ENCODE data around the gene COL4A2.

DNA sequence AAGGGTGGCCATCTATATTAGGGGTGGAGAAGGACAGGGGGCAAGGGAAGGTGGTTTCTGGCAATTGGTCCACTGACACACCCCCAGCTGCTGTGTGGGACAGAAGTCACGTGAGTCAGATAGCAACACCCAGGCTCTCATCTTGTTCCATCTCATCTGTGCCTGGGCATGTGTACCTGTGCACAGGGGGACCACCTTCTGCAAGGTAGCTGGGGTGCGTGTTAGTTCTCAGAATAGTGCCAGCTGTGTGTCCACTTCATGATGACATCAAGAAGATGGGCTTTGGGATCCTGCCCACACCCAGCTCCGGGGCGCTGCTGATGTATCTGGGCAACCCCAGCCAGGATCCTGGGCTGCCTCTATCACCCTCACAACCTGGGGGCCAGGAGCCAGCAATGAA is 38.6 kb downstream of the COL4A2 start:
- no peak for TF ChIP-seq ZNF274 (IDR thresholded peaks at IDR 0.05; ENCODE audit: low read depth, low read length)
- no peak for TF ChIP-seq SUZ12 (IDR thresholded peaks at IDR 0.05; ENCODE audit: extremely low read depth, insufficient read depth, insufficient read length)
- TF ChIP-seq YY1 (IDR thresholded peaks at IDR 0.05; ENCODE audit: insufficient read depth, insufficient read length): no peak
